Astrocyte (in vitro differentiated cells and primary cell): Measurements from ENCODE around the gene ADGRD1. TPM values are rescaled to one million over a fixed set of nuclear protein-coding genes. Genes with fewer than 3 reads are reported as not detected.

ENCODE experiments used
- DNase-seq: peaks from one replicate; pipeline ENCODE4 v3.0.0-alpha.2; 2010; ENCODE audit warnings: low read depth
- FAIRE-seq: peaks from 2 replicates; lab custom pipeline; 2011; peaks lifted over from hg19 to GRCh38; lab: Jason Lieb, UNC
- H2AFZ ChIP-seq: 2 replicates; pipeline ENCODE4 v1.6.0; 2012; ENCODE audit warnings: low read depth, low read length, inconsistent platforms
- H3K27ac ChIP-seq: 2 replicates; pipeline ENCODE4 v1.5.1; 2011; ENCODE audit warnings: low read depth, low read length, inconsistent platforms
- H3K27me3 ChIP-seq: 2 replicates; pipeline ENCODE4 v1.6.0; 2011; ENCODE audit warnings: low read length, inconsistent platforms; ENCODE audit not compliant: insufficient read depth
- H3K36me3 ChIP-seq: 2 replicates; pipeline ENCODE4 v1.5.1; 2011; ENCODE audit warnings: low read length, inconsistent platforms; ENCODE audit not compliant: insufficient read depth
- H3K4me1 ChIP-seq: 2 replicates; pipeline ENCODE4 v1.5.1; 2011; ENCODE audit warnings: low read length, inconsistent platforms; ENCODE audit not compliant: insufficient read depth
- H3K4me2 ChIP-seq: 2 replicates; pipeline ENCODE4 v1.6.0; 2012; ENCODE audit warnings: low read length, inconsistent platforms
- H3K4me3 ChIP-seq: 2 replicates; pipeline ENCODE4 v1.5.1; 2011; ENCODE audit warnings: low read depth, mild to moderate bottlenecking, low read length, inconsistent platforms; ENCODE audit not compliant: insufficient read depth
- H3K79me2 ChIP-seq: 2 replicates; pipeline ENCODE4 v1.6.0; 2012; ENCODE audit warnings: mild to moderate bottlenecking, low read length, inconsistent platforms; ENCODE audit not compliant: insufficient read depth
- H3K9ac ChIP-seq: 2 replicates; pipeline ENCODE4 v1.6.0; 2012; ENCODE audit warnings: mild to moderate bottlenecking, low read length, inconsistent platforms
- H3K9me3 ChIP-seq: 2 replicates; pipeline ENCODE4 v1.5.1; 2012; ENCODE audit warnings: low read depth, mild to moderate bottlenecking, low read length, inconsistent platforms; ENCODE audit not compliant: insufficient read depth
- H4K20me1 ChIP-seq: 2 replicates; pipeline ENCODE4 v1.6.0; 2012; ENCODE audit warnings: low read length, inconsistent platforms; ENCODE audit not compliant: insufficient read depth
- H3K27ac Mint-ChIP-seq: one replicate; pipeline ENCODE4 v1.8.0; 2021; ENCODE audit warnings: mild to moderate bottlenecking, mixed read lengths; ENCODE audit not compliant: unreplicated experiment
- H3K27me3 Mint-ChIP-seq: one replicate; pipeline ENCODE4 v1.8.0; 2021; ENCODE audit warnings: low read depth, mixed read lengths; ENCODE audit not compliant: unreplicated experiment
- H3K36me3 Mint-ChIP-seq: one replicate; pipeline ENCODE4 v1.8.0; 2021; ENCODE audit warnings: low read depth, mixed read lengths; ENCODE audit not compliant: unreplicated experiment
- H3K4me1 Mint-ChIP-seq: one replicate; pipeline ENCODE4 v1.8.0; 2021; ENCODE audit warnings: low read depth, mixed read lengths; ENCODE audit not compliant: unreplicated experiment
- H3K4me3 Mint-ChIP-seq: one replicate; pipeline ENCODE4 v1.8.0; 2021; ENCODE audit warnings: mild to moderate bottlenecking, moderate library complexity, mixed read lengths; ENCODE audit not compliant: unreplicated experiment
- H3K9me3 Mint-ChIP-seq: one replicate; pipeline ENCODE4 v1.8.0; 2021; ENCODE audit warnings: mild to moderate bottlenecking, mixed read lengths; ENCODE audit not compliant: unreplicated experiment
- CTCF ChIP-seq: IDR thresholded peaks from 2 replicates; pipeline ENCODE4 v1.5.1; 2011; ENCODE audit warnings: low read depth, mild to moderate bottlenecking, inconsistent platforms, low read length, moderate library complexity; ENCODE audit not compliant: insufficient read depth
- EZH2 ChIP-seq: IDR thresholded peaks from 2 replicates; pipeline ENCODE4 v1.6.1; 2012; ENCODE audit warnings: mild to moderate bottlenecking, low read length, inconsistent platforms; ENCODE audit not compliant: insufficient read depth
- total RNA-seq: library from RNA; stranded (reverse); gene quantifications from 2 replicates; pipeline ENCODE4 v1.2.1, GENCODE V29; 2021

Gene ADGRD1
- total RNA-seq, 1 donor from 2014 or later, result 3.0 TPM

DNA sequence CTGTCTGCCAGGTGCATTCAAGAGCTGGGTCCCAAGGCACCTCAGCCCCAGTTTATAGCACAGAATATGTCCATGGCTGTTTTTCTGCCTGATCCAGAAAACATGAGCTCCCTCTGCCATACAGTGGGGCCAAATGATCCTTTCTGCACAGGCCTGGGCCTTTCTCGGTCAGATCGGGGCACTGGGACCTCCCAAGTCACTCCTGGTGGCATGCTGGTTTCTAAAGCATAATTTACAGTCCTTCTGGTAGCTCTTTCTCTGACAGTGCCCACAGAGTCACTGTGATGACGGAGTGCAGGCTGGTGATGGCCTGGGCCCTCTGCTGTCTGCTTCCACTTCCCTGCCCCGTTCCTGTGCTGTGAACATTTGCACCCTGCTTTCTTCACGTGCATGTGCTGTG, 99.2 kb downstream of the ADGRD1 start:
- no peaks in the 10 kb centered on the region for H3K27me3 ChIP-seq
- Mint-ChIP-seq H3K4me3 (no peak overlapping the region), H3K36me3 (no peaks in the 10 kb centered on the region), H3K4me1 (no peaks in the 10 kb centered on the region), H3K27me3 (peaks cover 65% of the 10 kb centered on the region), H3K27ac (no peak overlapping the region), H3K9me3 (no peaks in the 10 kb centered on the region)
- no peak for FAIRE-seq
- no peak overlapping the region for H3K4me2 ChIP-seq
- no peaks in the 10 kb centered on the region for H3K9me3 ChIP-seq
- H3K27ac ChIP-seq, result no peak overlapping the region
- H3K9ac ChIP-seq, result no peak overlapping the region
- DNase-seq, result no peak
- H3K79me2 ChIP-seq, result no peaks in the 10 kb centered on the region
- H3K4me1 ChIP-seq, result no peaks in the 10 kb centered on the region
- TF ChIP-seq CTCF, result no peak
- no peak for TF ChIP-seq EZH2
- no peaks in the 10 kb centered on the region for H3K36me3 ChIP-seq
- no peak overlapping the region for H2AFZ ChIP-seq
- no peaks in the 10 kb centered on the region for H4K20me1 ChIP-seq
- no peak overlapping the region for H3K4me3 ChIP-seq

GRCh38 chr12:131053567-131053966, 99.9 kb downstream of the ADGRD1 start:
- no peak for DNase-seq
- Histone ChIP-seq H3K36me3 (no peaks in the 10 kb centered on the region), H3K9me3 (no peaks in the 10 kb centered on the region), H3K4me3 (no peak overlapping the region), H3K9ac (no peak overlapping the region), H3K27me3 (no peaks in the 10 kb centered on the region), H2AFZ (no peak overlapping the region), H3K4me2 (no peak overlapping the region), H3K79me2 (no peaks in the 10 kb centered on the region), H4K20me1 (no peaks in the 10 kb centered on the region), H3K4me1 (no peaks in the 10 kb centered on the region), H3K27ac (no peak overlapping the region)
- Mint-ChIP-seq H3K27me3 (peaks cover 65% of the 10 kb centered on the region), H3K9me3 (no peaks in the 10 kb centered on the region), H3K36me3 (no peaks in the 10 kb centered on the region), H3K4me1 (no peaks in the 10 kb centered on the region), H3K4me3 (no peak overlapping the region), H3K27ac (no peak overlapping the region)
- TF ChIP-seq CTCF (no peak), EZH2 (no peak)
- FAIRE-seq, result no peak

- no peak for TF ChIP-seq EZH2
- no peak for TF ChIP-seq CTCF
- Histone ChIP-seq H4K20me1 (no peaks in the 10 kb centered on the region), H3K4me3 (no peak overlapping the region), H3K4me2 (no peak overlapping the region), H2AFZ (no peak overlapping the region), H3K9me3 (no peaks in the 10 kb centered on the region), H3K79me2 (no peaks in the 10 kb centered on the region), H3K27ac (no peak overlapping the region), H3K36me3 (no peaks in the 10 kb centered on the region), H3K9ac (no peak overlapping the region), H3K4me1 (no peaks in the 10 kb centered on the region), H3K27me3 (no peaks in the 10 kb centered on the region)
- H3K27ac Mint-ChIP-seq, result no peak overlapping the region
- no peak overlapping the region for H3K4me3 Mint-ChIP-seq
- H3K4me1 Mint-ChIP-seq, result no peaks in the 10 kb centered on the region
- H3K36me3 Mint-ChIP-seq, result no peaks in the 10 kb centered on the region
- H3K9me3 Mint-ChIP-seq, result no peaks in the 10 kb centered on the region
- H3K27me3 Mint-ChIP-seq, result peaks cover 61% of the 10 kb centered on the region
- FAIRE-seq, result no peak
- no peak for DNase-seq
Observed at GRCh38 chr12:131054345-131055092, 100.8 kb downstream of the ADGRD1 start.
